Measurements from ENCODE around the gene JAZF1. TPM values are rescaled to one million over a fixed set of nuclear protein-coding genes. Genes with fewer than 3 reads are reported as not detected.

The JAZF1 gene
- total RNA-seq, 1 experiment from 2014 or later: 3.4 TPM

DNA sequence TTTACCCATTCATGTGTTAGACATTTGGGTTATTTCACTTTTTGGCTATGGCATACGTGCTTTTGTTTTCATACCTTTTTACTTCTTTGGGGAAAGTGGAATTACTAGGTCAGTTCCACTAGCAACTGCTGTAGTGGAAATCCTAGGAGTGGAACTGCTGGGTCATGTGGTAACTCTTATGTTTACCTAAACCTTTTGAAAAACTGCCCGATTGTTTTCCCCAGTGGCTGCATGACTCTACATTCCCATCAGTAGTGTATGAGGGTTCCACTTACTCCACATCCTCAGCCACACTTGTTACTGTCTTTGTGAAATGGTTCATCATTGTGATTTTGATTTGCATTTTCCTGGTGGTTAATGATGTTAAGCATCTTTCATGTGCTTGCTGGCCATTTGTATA is 358.4 kb downstream of the JAZF1 start:
- BruUV-seq (replicated peaks): no TSS peak
- Histone ChIP-seq H3K9me3 (ENCODE audit: control insufficient read depth in 1 of 2, insufficient read depth in 1 of 2, low read depth in 1 of 2, low read length in 2 of 2) (no peaks in the 10 kb centered on the region), H3K79me2 (ENCODE audit: insufficient read depth, low read length) (no peaks in the 10 kb centered on the region), H3K36me3 (ENCODE audit: control insufficient read depth in 1 of 2, insufficient read depth in 2 of 2, low read length in 2 of 2) (peaks cover 0 to 3% of the 10 kb centered on the region in 2 experiments; a peak in 1 of 4 replicates), H3K27ac (ENCODE audit: low read depth, low read length) (no peak overlapping the region), H3K9me2 (ENCODE audit: insufficient read depth) (no peaks in the 10 kb centered on the region), H3K4me1 (ENCODE audit: control insufficient read depth in 1 of 2, insufficient read depth in 2 of 2, low read length in 2 of 2) (no peaks in the 10 kb centered on the region), H3K4me2 (ENCODE audit: low read length) (no peak overlapping the region), H3K4me3 (replicated peaks in 1 of 2; ENCODE audit: low read depth in 1 of 2, low read length in 2 of 2) (no peak overlapping the region), H4K20me1 (ENCODE audit: insufficient read depth) (no peaks in the 10 kb centered on the region), H3K27me3 (ENCODE audit: insufficient read depth, low read length) (no peaks in the 10 kb centered on the region), H3K9ac (ENCODE audit: low read length) (no peak overlapping the region), H2AFZ (ENCODE audit: low read depth, low read length, poor library complexity, severe bottlenecking) (no peak overlapping the region)
- DNase-seq (ENCODE audit: low read depth, low spot score) (no peak), ATAC-seq (no peak)
- intact Hi-C loops (cut with micrococcal nuclease): no loop called here
- POLR2A ChIA-PET: no interaction called here
- CTCF ChIA-PET: interaction anchor here (1.6 kb wide), 1 partner anchor 275 kb away, joined by 3 read pairs; no protein-coding TSS in a partner anchor
- RAD21 ChIA-PET (ENCODE audit: low non-redundant PET in 1 of 2, low total read pairs in 2 of 2, uncharacterized antibody in 2 of 2, unreplicated experiment in 2 of 2): no interaction called here
- no peak for TF ChIP-seq ZFX (IDR thresholded peaks at IDR 0.05)
- no peak for TF ChIP-seq RAD21 (IDR thresholded peaks at IDR 0.05; ENCODE audit: low read depth)
- TF ChIP-seq POLR2A (IDR thresholded peaks at IDR 0.05; ENCODE audit: borderline replicate concordance, extremely low read depth, insufficient read depth, insufficient read length): no peak
- no peak for TF ChIP-seq YY1 (IDR thresholded peaks at IDR 0.05; ENCODE audit: extremely low read depth, insufficient replicate concordance, low read depth, low read length)
- TF ChIP-seq, protein P1, sequence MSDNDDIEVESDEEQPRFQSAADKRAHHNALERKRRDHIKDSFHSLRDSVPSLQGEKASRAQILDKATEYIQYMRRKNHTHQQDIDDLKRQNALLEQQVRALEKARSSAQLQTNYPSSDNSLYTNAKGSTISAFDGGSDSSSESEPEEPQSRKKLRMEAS (IDR thresholded peaks at IDR 0.05): no peak
- TF ChIP-seq, protein P2, sequence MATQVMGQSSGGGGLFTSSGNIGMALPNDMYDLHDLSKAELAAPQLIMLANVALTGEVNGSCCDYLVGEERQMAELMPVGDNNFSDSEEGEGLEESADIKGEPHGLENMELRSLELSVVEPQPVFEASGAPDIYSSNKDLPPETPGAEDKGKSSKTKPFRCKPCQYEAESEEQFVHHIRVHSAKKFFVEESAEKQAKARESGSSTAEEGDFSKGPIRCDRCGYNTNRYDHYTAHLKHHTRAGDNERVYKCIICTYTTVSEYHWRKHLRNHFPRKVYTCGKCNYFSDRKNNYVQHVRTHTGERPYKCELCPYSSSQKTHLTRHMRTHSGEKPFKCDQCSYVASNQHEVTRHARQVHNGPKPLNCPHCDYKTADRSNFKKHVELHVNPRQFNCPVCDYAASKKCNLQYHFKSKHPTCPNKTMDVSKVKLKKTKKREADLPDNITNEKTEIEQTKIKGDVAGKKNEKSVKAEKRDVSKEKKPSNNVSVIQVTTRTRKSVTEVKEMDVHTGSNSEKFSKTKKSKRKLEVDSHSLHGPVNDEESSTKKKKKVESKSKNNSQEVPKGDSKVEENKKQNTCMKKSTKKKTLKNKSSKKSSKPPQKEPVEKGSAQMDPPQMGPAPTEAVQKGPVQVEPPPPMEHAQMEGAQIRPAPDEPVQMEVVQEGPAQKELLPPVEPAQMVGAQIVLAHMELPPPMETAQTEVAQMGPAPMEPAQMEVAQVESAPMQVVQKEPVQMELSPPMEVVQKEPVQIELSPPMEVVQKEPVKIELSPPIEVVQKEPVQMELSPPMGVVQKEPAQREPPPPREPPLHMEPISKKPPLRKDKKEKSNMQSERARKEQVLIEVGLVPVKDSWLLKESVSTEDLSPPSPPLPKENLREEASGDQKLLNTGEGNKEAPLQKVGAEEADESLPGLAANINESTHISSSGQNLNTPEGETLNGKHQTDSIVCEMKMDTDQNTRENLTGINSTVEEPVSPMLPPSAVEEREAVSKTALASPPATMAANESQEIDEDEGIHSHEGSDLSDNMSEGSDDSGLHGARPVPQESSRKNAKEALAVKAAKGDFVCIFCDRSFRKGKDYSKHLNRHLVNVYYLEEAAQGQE (IDR thresholded peaks at IDR 0.05; ENCODE audit: low read depth): no peak
- TF ChIP-seq, protein P3, sequence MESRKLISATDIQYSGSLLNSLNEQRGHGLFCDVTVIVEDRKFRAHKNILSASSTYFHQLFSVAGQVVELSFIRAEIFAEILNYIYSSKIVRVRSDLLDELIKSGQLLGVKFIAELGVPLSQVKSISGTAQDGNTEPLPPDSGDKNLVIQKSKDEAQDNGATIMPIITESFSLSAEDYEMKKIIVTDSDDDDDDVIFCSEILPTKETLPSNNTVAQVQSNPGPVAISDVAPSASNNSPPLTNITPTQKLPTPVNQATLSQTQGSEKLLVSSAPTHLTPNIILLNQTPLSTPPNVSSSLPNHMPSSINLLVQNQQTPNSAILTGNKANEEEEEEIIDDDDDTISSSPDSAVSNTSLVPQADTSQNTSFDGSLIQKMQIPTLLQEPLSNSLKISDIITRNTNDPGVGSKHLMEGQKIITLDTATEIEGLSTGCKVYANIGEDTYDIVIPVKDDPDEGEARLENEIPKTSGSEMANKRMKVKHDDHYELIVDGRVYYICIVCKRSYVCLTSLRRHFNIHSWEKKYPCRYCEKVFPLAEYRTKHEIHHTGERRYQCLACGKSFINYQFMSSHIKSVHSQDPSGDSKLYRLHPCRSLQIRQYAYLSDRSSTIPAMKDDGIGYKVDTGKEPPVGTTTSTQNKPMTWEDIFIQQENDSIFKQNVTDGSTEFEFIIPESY (IDR thresholded peaks at IDR 0.05; ENCODE audit: extremely low read depth, insufficient replicate concordance, low read length): no peak
